Lower leg skin (tissue), 4 donors: ENCODE results near the gene GPR27. TPM values are rescaled to one million over a fixed set of nuclear protein-coding genes. Genes with fewer than 3 reads are reported as not detected.

Experiments
- DNase-seq, 2 donors: peaks; one replicate each; pipeline ENCODE4 v3.0.0-alpha.2; 2019; ENCODE audit warnings: low spot score in 2 of 2
- H3K4me3 ChIP-seq: fragments of 200-600 bp; sonication (generic); 2 replicates; pipeline ENCODE4 v1.5.1; 2017; ENCODE audit warnings: mild to moderate bottlenecking, low read depth; ENCODE audit not compliant: poor library complexity, severe bottlenecking
- POLR2A ChIP-seq, 2 donors: fragments of 450-650 bp; IDR thresholded peaks; one replicate each; pipeline ENCODE4 v1.6.1; 2016 to 2017; ENCODE audit warnings: antibody characterized with exemption in 2 of 2, mild to moderate bottlenecking in 1 of 2, moderate library complexity in 1 of 2
- WGBS, 2 donors: methylation state at CpG; one replicate each; pipeline ENCODE4 v1.1.5; 2018; 5-methylcytosine and 5-hydroxymethylcytosine counted together
- intact Hi-C: fragments of 100-400 bp; cut with DNase I; formaldehyde crosslinking; loops from one replicate; pipeline ENCODE4 v1.15.0; 2023; ENCODE audit warnings: low total_unique reads
- total RNA-seq, 4 donors: library from RNA; depleted of rRNA; stranded (reverse); fragments of >200 nt; gene quantifications; one replicate each; pipeline ENCODE4 v1.1.0, GENCODE V29; 2016
- TF ChIP-seq, protein P1 (sequence below), 3 donors: fragments of 450-650 bp; IDR thresholded peaks; one replicate each; pipeline ENCODE4 v1.5.1; 2016; ENCODE audit warnings: antibody characterized with exemption in 3 of 3, mild to moderate bottlenecking in 3 of 3, moderate library complexity in 2 of 3

GPR27 gene
- total RNA-seq, 4 donors from 2014 or later: 1.9 to 4.5 (median 2.5) TPM

DNA sequence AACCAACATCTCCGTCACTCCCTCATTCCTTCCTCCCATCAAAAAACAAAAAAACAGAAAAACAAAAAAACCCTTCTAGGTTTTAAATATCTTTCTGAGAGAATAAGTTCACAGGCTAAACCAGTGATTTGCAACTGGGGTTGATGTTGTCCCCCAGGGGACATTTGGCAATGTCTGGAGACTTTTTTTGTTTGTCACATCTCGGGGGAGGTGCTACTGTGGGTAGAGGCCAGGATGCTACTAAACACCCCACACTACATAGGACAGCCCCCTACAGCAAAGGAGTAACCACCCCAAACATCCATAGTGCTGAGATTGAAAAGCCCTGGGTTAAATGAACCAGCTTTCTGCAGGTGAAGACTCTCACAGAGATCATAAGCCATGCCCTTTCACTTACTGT is 48.3 kb downstream of the GPR27 start:
- no peak for DNase-seq
- TF ChIP-seq, protein P1, sequence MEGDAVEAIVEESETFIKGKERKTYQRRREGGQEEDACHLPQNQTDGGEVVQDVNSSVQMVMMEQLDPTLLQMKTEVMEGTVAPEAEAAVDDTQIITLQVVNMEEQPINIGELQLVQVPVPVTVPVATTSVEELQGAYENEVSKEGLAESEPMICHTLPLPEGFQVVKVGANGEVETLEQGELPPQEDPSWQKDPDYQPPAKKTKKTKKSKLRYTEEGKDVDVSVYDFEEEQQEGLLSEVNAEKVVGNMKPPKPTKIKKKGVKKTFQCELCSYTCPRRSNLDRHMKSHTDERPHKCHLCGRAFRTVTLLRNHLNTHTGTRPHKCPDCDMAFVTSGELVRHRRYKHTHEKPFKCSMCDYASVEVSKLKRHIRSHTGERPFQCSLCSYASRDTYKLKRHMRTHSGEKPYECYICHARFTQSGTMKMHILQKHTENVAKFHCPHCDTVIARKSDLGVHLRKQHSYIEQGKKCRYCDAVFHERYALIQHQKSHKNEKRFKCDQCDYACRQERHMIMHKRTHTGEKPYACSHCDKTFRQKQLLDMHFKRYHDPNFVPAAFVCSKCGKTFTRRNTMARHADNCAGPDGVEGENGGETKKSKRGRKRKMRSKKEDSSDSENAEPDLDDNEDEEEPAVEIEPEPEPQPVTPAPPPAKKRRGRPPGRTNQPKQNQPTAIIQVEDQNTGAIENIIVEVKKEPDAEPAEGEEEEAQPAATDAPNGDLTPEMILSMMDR (IDR thresholded peaks at IDR 0.05): no peak
- no peak for TF ChIP-seq POLR2A (IDR thresholded peaks at IDR 0.05)
- WGBS, 2 donors: 88 to 92% methylated on average over 2 of the region's 2 CpGs
- H3K4me3 ChIP-seq: no peak overlapping the region
- intact Hi-C loops: no loop called here

GRCh38 chr3:71803248-71803647 is 49.6 kb downstream of the GPR27 start:
- DNase-seq: no peak
- no peak for TF ChIP-seq POLR2A (IDR thresholded peaks at IDR 0.05)
- TF ChIP-seq, protein P1 (IDR thresholded peaks at IDR 0.05): no peak
- 83 to 92% methylated on average over 3 of the region's 3 CpGs for whole genome bisulfite sequencing, 2 donors
- H3K4me3 ChIP-seq: no peak overlapping the region
- intact Hi-C loops: no loop called here

- no peak for DNase-seq
- no peak overlapping the region for H3K4me3 ChIP-seq
- WGBS, 2 donors: 87 to 93% methylated on average over 3 of the region's 3 CpGs
- TF ChIP-seq, protein P1 (IDR thresholded peaks at IDR 0.05): no peak
- TF ChIP-seq POLR2A (IDR thresholded peaks at IDR 0.05): no peak
- intact Hi-C loops: no loop called here
Observed at GRCh38 chr3:71805199-71805598, 51.5 kb downstream of the GPR27 start.

DNA sequence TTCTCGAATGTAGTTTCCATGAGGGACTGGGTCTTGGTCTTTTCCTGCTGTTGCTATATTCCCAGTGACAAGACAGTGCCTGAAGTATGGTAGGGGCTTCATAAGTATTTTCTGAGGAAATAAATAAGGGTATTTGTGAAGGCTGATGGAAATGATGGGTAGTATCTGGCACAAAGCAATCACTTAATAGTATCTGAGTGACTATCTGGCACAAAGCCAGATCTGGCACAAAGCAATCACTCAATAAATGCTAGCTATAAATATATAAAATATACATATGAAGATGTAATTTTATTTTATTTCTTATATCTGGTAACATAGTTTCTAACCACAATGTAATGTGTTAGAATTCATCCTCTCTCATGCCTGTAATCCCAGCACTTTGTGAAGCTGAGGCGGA is 52.0 kb downstream of the GPR27 start:
- no peak for TF ChIP-seq POLR2A (IDR thresholded peaks at IDR 0.05)
- TF ChIP-seq, protein P1 (IDR thresholded peaks at IDR 0.05): no peak
- no peak for DNase-seq
- intact Hi-C loops: no loop called here
- 88 to 94% methylated on average over 2 of the region's 2 CpGs for WGBS, 2 donors
- no peak overlapping the region for H3K4me3 ChIP-seq

Other genes with a start within 250 kb of the GPR27 start
- gene FOXP1, start 170.1 kb upstream of the GPR27 start, total RNA-seq: 10 to 100 TPM; 46.6 to 66.6 (median 55.2) TPM
- 10 to 100 TPM; 11.4 to 13.5 (median 12.8) TPM for gene EIF4E3, start 28.5 kb upstream of the GPR27 start, total RNA-seq
- gene PROK2, start 31.3 kb downstream of the GPR27 start, total RNA-seq: not detected